DND-41 (cell line): Measurements from ENCODE around the gene NDNF.

Experiments
- ATAC-seq: fragments of 200-7000 bp; cut with Tn5 transposase; 3 replicates; pipeline ENCODE4 v1.9.1; 2021; ENCODE audit warnings: low read depth; ENCODE audit not compliant: insufficient read depth
- DNase-seq: peaks from one replicate; pipeline ENCODE4 v3.0.0-alpha.2; 2020
- H2AFZ ChIP-seq: 2 replicates; pipeline ENCODE4 v1.6.0; 2012; ENCODE audit warnings: low read depth, low read length
- H3K27ac ChIP-seq: 2 replicates; pipeline ENCODE4 v1.5.1; 2012; ENCODE audit warnings: low read length, inconsistent platforms
- H3K27me3 ChIP-seq: fragments of 200-600 bp; sonication (generic); 2 replicates; pipeline ENCODE4 v1.6.0; 2012; ENCODE audit warnings: low read length, mild to moderate bottlenecking, inconsistent platforms; ENCODE audit not compliant: insufficient read depth, poor library complexity
- H3K36me3 ChIP-seq: 2 replicates; pipeline ENCODE4 v1.5.1; 2012; ENCODE audit warnings: low read length, inconsistent platforms; ENCODE audit not compliant: insufficient read depth
- H3K4me1 ChIP-seq: 2 replicates; pipeline ENCODE4 v1.5.1; 2012; ENCODE audit warnings: mild to moderate bottlenecking, low read length; ENCODE audit not compliant: insufficient read depth
- H3K4me2 ChIP-seq: 2 replicates; pipeline ENCODE4 v1.6.0; 2012; ENCODE audit warnings: mild to moderate bottlenecking, moderate library complexity, low read length, inconsistent platforms; ENCODE audit not compliant: insufficient read depth
- H3K4me3 ChIP-seq, 2 experiments: fragments of 200-600 bp in 1 of 2; shearing (Covaris generic) in 1 of 2; 2 replicates each; pipeline ENCODE4 v1.5.1; 2012 to 2016; ENCODE audit warnings: inconsistent platforms in 2 of 2, low read length in 2 of 2, mild to moderate bottlenecking in 2 of 2, low read depth in 1 of 2, moderate library complexity in 1 of 2
- H3K79me2 ChIP-seq: 2 replicates; pipeline ENCODE4 v1.6.0; 2012; ENCODE audit warnings: low read length, inconsistent platforms; ENCODE audit not compliant: insufficient read depth
- H3K9ac ChIP-seq: 2 replicates; pipeline ENCODE4 v1.6.0; 2012; ENCODE audit warnings: low read depth, mild to moderate bottlenecking, inconsistent platforms, low read length, moderate library complexity
- H3K9me3 ChIP-seq: 2 replicates; pipeline ENCODE4 v1.5.1; 2012; ENCODE audit warnings: low read length, moderate library complexity, mild to moderate bottlenecking, inconsistent platforms; ENCODE audit not compliant: insufficient read depth, severe bottlenecking
- H4K20me1 ChIP-seq: 2 replicates; pipeline ENCODE4 v1.6.0; 2012; ENCODE audit warnings: low read length; ENCODE audit not compliant: insufficient read depth
- CTCF ChIP-seq: IDR thresholded peaks from 2 replicates; pipeline ENCODE4 v1.5.1; 2012; ENCODE audit warnings: borderline replicate concordance, low read length, moderate library complexity, mild to moderate bottlenecking; ENCODE audit not compliant: poor library complexity, severe bottlenecking; ENCODE audit errors: extremely low read depth
- EZH2 ChIP-seq: IDR thresholded peaks from 3 replicates; pipeline ENCODE4 v1.6.1; 2012; ENCODE audit warnings: borderline replicate concordance, low read depth, mild to moderate bottlenecking, moderate library complexity, low read length, inconsistent platforms; ENCODE audit not compliant: severe bottlenecking

NDNF gene

GRCh38 chr4:121011138-121011537 is 61.2 kb downstream of the NDNF start:
- Histone ChIP-seq H3K79me2 (no peaks in the 10 kb centered on the region), H3K27ac (no peak overlapping the region), H3K36me3 (no peaks in the 10 kb centered on the region), H3K4me1 (no peaks in the 10 kb centered on the region), H3K4me2 (no peak overlapping the region), H3K9me3 (no peaks in the 10 kb centered on the region), H3K9ac (no peak overlapping the region), H2AFZ (no peak overlapping the region), H3K4me3 (no peak overlapping the region), H4K20me1 (no peaks in the 10 kb centered on the region), H3K27me3 (peaks cover 3% of the 10 kb centered on the region)
- TF ChIP-seq EZH2 (no peak), CTCF (no peak)
- DNase-seq (no peak), ATAC-seq (no peak)

- no peaks in the 10 kb centered on the region for H3K4me1 ChIP-seq
- H3K9me3 ChIP-seq = no peaks in the 10 kb centered on the region
- H4K20me1 ChIP-seq = no peaks in the 10 kb centered on the region
- H3K79me2 ChIP-seq = no peaks in the 10 kb centered on the region
- H3K4me3 ChIP-seq = no peak overlapping the region
- H3K27ac ChIP-seq = no peak overlapping the region
- no peak overlapping the region for H2AFZ ChIP-seq
- H3K4me2 ChIP-seq = no peak overlapping the region
- no peak for TF ChIP-seq EZH2
- no peak for TF ChIP-seq CTCF
- ATAC-seq = peak; percentile 66; the same call in 2 of the 3 replicates
- DNase-seq = no peak
- H3K27me3 ChIP-seq = peaks cover 3% of the 10 kb centered on the region
- H3K36me3 ChIP-seq = no peaks in the 10 kb centered on the region
- H3K9ac ChIP-seq = no peak overlapping the region
These were observed 62.5 kb downstream of the NDNF start for GRCh38 chr4:121009578-121010478.

GRCh38 chr4:121007660-121008059 is 64.7 kb downstream of the NDNF start:
- no peaks in the 10 kb centered on the region for H3K9me3 ChIP-seq
- H3K27me3 ChIP-seq = peaks cover 3% of the 10 kb centered on the region
- H3K4me2 ChIP-seq = no peak overlapping the region
- H3K79me2 ChIP-seq = no peaks in the 10 kb centered on the region
- no peak overlapping the region for H3K4me3 ChIP-seq
- no peak overlapping the region for H2AFZ ChIP-seq
- no peaks in the 10 kb centered on the region for H3K36me3 ChIP-seq
- no peak for TF ChIP-seq CTCF
- TF ChIP-seq EZH2 = no peak
- no peaks in the 10 kb centered on the region for H4K20me1 ChIP-seq
- no peak overlapping the region for H3K27ac ChIP-seq
- no peak overlapping the region for H3K9ac ChIP-seq
- H3K4me1 ChIP-seq = no peaks in the 10 kb centered on the region
- ATAC-seq = no peak
- no peak for DNase-seq
